Measurements from ENCODE around the gene MORN5.

Gene MORN5

GRCh38 chr9:122124048-122124447, 35.7 kb upstream of the MORN5 start:
- TF ChIP-seq ARNTL (CRISPR knock-in tag; IDR thresholded peaks at IDR 0.05; ENCODE audit: borderline replicate concordance, low read depth) (no peak), ZFP3 (CRISPR knock-in tag; IDR thresholded peaks at IDR 0.05) (no peak), TOX (CRISPR knock-in tag; IDR thresholded peaks at IDR 0.05; ENCODE audit: borderline replicate concordance) (no peak), ZNF565 (CRISPR knock-in tag; conservative IDR thresholded peaks at IDR 0.05; ENCODE audit: low read depth) (no peak), TSHZ2 (CRISPR knock-in tag; IDR thresholded peaks at IDR 0.05) (no peak), ZNF70 (CRISPR knock-in tag; IDR thresholded peaks at IDR 0.05) (no peak), SNAI2 (CRISPR knock-in tag; IDR thresholded peaks at IDR 0.05) (no peak), BACH2 (CRISPR knock-in tag; IDR thresholded peaks at IDR 0.05; ENCODE audit: borderline replicate concordance) (no peak), GLIS3 (CRISPR knock-in tag; IDR thresholded peaks at IDR 0.05) (no peak), OSR1 (CRISPR knock-in tag; IDR thresholded peaks at IDR 0.05) (no peak), ZNF8 (CRISPR knock-in tag; IDR thresholded peaks at IDR 0.05) (no peak), ZFP30 (CRISPR knock-in tag; IDR thresholded peaks at IDR 0.05) (no peak), PATZ1 (CRISPR knock-in tag; IDR thresholded peaks at IDR 0.05; ENCODE audit: borderline replicate concordance) (no peak), TCF4 (CRISPR knock-in tag; IDR thresholded peaks at IDR 0.05; ENCODE audit: borderline replicate concordance) (no peak), ESRRG (CRISPR knock-in tag; IDR thresholded peaks at IDR 0.05) (no peak), CREB5 (CRISPR knock-in tag; IDR thresholded peaks at IDR 0.05; ENCODE audit: low read depth) (no peak)
- ATAC-seq: no peak

GRCh38 chr9:122124528-122124927, 35.2 kb upstream of the MORN5 start:
- ATAC-seq: no peak
- TF ChIP-seq BACH2 (CRISPR knock-in tag; IDR thresholded peaks at IDR 0.05; ENCODE audit: borderline replicate concordance): no peak
- no peak for TF ChIP-seq TSHZ2 (CRISPR knock-in tag; IDR thresholded peaks at IDR 0.05)
- no peak for TF ChIP-seq CREB5 (CRISPR knock-in tag; IDR thresholded peaks at IDR 0.05; ENCODE audit: low read depth)
- TF ChIP-seq CSDC2 (CRISPR knock-in tag; IDR thresholded peaks at IDR 0.05): no peak
- no peak for TF ChIP-seq ZNF565 (CRISPR knock-in tag; conservative IDR thresholded peaks at IDR 0.05; ENCODE audit: low read depth)
- TF ChIP-seq PATZ1 (CRISPR knock-in tag; IDR thresholded peaks at IDR 0.05; ENCODE audit: borderline replicate concordance): no peak
- no peak for TF ChIP-seq GLIS3 (CRISPR knock-in tag; IDR thresholded peaks at IDR 0.05)
- TF ChIP-seq PPARA (CRISPR knock-in tag; IDR thresholded peaks at IDR 0.05; ENCODE audit: borderline replicate concordance): no peak
- TF ChIP-seq OSR1 (CRISPR knock-in tag; IDR thresholded peaks at IDR 0.05): no peak
- no peak for TF ChIP-seq ZNF70 (CRISPR knock-in tag; IDR thresholded peaks at IDR 0.05)
- TF ChIP-seq CSRNP3 (CRISPR knock-in tag; IDR thresholded peaks at IDR 0.05): no peak
- no peak for TF ChIP-seq TCF4 (CRISPR knock-in tag; IDR thresholded peaks at IDR 0.05; ENCODE audit: borderline replicate concordance)
- TF ChIP-seq ESRRG (CRISPR knock-in tag; IDR thresholded peaks at IDR 0.05): no peak
- TF ChIP-seq ZC3H10 (CRISPR knock-in tag; IDR thresholded peaks at IDR 0.05): no peak
- TF ChIP-seq POU6F1 (CRISPR knock-in tag; IDR thresholded peaks at IDR 0.05; ENCODE audit: borderline replicate concordance, low read depth): no peak
- no peak for TF ChIP-seq RARB (CRISPR knock-in tag; IDR thresholded peaks at IDR 0.05)

Measured in SK-N-SH treated with all-trans-retinoic acid at 6 μM for 48 hours (cell line).